ENCODE data around the gene TCN2.

DNA sequence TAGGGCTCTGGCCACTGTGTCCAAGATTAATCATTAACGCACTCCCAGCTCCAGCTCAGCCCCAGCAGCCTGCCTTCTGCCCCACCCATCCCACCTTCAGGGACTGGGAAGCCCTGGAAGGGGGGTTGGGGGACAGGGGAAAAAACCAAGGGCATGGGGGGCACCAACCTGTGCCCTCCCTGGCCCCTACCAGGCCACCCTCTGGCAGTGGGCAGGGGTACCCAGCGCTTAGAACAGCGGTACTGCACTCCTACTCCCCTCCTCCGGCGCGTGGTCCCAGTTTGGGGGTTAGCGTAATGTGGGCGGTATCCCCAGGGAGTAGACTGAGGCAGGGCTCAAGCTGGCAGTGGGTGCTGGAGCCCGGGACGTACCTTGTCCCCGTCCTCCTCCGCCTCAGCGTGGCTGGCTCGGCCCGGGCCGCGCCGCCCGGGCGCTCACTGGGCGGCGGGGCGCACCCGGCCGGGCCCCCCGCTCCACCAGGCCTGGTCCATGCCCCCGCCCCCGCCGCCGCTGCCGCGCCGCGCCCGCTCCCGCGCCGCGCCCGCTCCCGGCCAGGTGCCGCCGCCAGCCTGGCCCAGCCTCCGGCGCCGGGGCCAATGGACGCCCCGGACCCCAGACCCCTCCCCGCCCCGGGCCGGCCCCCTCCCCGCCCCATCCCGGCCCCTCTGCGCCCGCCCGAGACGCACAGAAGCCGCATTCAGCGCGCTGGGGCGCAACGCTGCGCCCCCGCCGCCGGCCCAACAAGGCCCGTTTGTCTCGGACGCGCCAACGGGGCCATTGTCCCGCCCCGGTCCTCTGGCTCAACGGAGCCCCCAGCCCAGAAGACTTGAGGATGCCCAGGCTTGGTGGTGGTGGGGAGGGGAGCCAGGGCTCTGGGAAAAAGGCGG is 32.6 kb upstream of the TCN2 start, which contains the start of gene GAL3ST1:
- TF ChIP-seq, protein P1, sequence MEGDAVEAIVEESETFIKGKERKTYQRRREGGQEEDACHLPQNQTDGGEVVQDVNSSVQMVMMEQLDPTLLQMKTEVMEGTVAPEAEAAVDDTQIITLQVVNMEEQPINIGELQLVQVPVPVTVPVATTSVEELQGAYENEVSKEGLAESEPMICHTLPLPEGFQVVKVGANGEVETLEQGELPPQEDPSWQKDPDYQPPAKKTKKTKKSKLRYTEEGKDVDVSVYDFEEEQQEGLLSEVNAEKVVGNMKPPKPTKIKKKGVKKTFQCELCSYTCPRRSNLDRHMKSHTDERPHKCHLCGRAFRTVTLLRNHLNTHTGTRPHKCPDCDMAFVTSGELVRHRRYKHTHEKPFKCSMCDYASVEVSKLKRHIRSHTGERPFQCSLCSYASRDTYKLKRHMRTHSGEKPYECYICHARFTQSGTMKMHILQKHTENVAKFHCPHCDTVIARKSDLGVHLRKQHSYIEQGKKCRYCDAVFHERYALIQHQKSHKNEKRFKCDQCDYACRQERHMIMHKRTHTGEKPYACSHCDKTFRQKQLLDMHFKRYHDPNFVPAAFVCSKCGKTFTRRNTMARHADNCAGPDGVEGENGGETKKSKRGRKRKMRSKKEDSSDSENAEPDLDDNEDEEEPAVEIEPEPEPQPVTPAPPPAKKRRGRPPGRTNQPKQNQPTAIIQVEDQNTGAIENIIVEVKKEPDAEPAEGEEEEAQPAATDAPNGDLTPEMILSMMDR (IDR thresholded peaks at IDR 0.05 in 2 of 3, conservative IDR thresholded peaks at IDR 0.05 in 1 of 3; ENCODE audit: control insufficient read depth in 2 of 3, extremely low read depth in 1 of 3, insufficient read depth in 1 of 3, low read depth in 3 of 3, low read length in 3 of 3): no peak
- TF ChIP-seq ZZZ3 (IDR thresholded peaks at IDR 0.05; ENCODE audit: control insufficient read depth, insufficient read length, low read depth): no peak
- TF ChIP-seq BRCA1 (IDR thresholded peaks at IDR 0.05; ENCODE audit: low read depth, low read length): no peak
- TF ChIP-seq POLR2A (IDR thresholded peaks at IDR 0.05; ENCODE audit: low read depth, low read length): no peak; the same call in 1 of the 2 replicates
- TF ChIP-seq GABPA (IDR thresholded peaks at IDR 0.05; ENCODE audit: low read depth): no peak
- TF ChIP-seq FOS (IDR thresholded peaks at IDR 0.05; ENCODE audit: borderline replicate concordance, extremely low read depth, insufficient read length): no peak
- TF ChIP-seq CHD2 (IDR thresholded peaks at IDR 0.05; ENCODE audit: borderline replicate concordance, low read depth, low read length): no peak
- TF ChIP-seq POLR2AphosphoS5 (IDR thresholded peaks at IDR 0.05; ENCODE audit: low read length): no peak
- TF ChIP-seq ESRRA (IDR thresholded peaks at IDR 0.05; ENCODE audit: low read length): no peak
- TF ChIP-seq EGR1 (IDR thresholded peaks at IDR 0.05; ENCODE audit: borderline replicate concordance in 1 of 2, low read depth in 2 of 2, low read length in 2 of 2): no peak
- TF ChIP-seq CREB1 (IDR thresholded peaks at IDR 0.05; ENCODE audit: low read depth): no peak
- TF ChIP-seq RELA (IDR thresholded peaks at IDR 0.05; ENCODE audit: borderline replicate concordance, partially characterized antibody): no peak

All from GM12878 (cell line).